H1 (cell line): ENCODE measurements around the gene GLT8D2. TPM values are rescaled to one million over a fixed set of nuclear protein-coding genes. Genes with fewer than 3 reads are reported as not detected.

ENCODE experiments used
- ATF2 ChIP-seq: IDR thresholded peaks from 2 replicates; pipeline ENCODE4 v1.6.1; 2012; ENCODE audit warnings: low read length, inconsistent platforms
- CBX8 ChIP-seq: fragments of 300-800, 300-1000 bp; sonication (generic); IDR thresholded peaks from 2 replicates; pipeline ENCODE4 v1.7.1; 2016; ENCODE audit warnings: low read depth, low read length, borderline replicate concordance
- CHD1 ChIP-seq: IDR thresholded peaks from 2 replicates; pipeline ENCODE4 v1.6.1; 2012; ENCODE audit warnings: low read depth, low read length, improper control_type of control experiment
- CHD2 ChIP-seq: IDR thresholded peaks from 2 replicates; pipeline ENCODE4 v1.6.1; 2012; ENCODE audit warnings: low read length, improper control_type of control experiment
- CTCF ChIP-seq, 3 experiments: IDR thresholded peaks; 1 replicate in 2 of 3; 2 replicates in 1 of 3; pipeline versions ENCODE4 v1.5.1 to v1.6.1; 2011; ENCODE audit warnings: low read length in 3 of 3, mild to moderate bottlenecking in 3 of 3, inconsistent platforms in 2 of 3, low read depth in 1 of 3, moderate library complexity in 1 of 3; ENCODE audit not compliant: insufficient read depth in 1 of 3; ENCODE audit errors: control extremely low read depth in 1 of 3
- E2F6 ChIP-seq: IDR thresholded peaks from 2 replicates; pipeline ENCODE4 v1.6.1; 2012; ENCODE audit warnings: inconsistent platforms
- EP300 ChIP-seq, 2 experiments: IDR thresholded peaks; 1 replicate in 1 of 2; 2 replicates in 1 of 2; pipeline ENCODE4 v1.6.1; 2011 to 2012; ENCODE audit warnings: low read depth in 2 of 2, low read length in 2 of 2, mild to moderate bottlenecking in 2 of 2, borderline replicate concordance in 1 of 2, inconsistent platforms in 1 of 2, moderate library complexity in 1 of 2
- FOSL1 ChIP-seq: IDR thresholded peaks from 2 replicates; pipeline ENCODE4 v1.6.1; 2011; ENCODE audit warnings: mild to moderate bottlenecking, low read depth, low read length, moderate library complexity; ENCODE audit not compliant: insufficient read depth
- JUND ChIP-seq: IDR thresholded peaks from 2 replicates; pipeline ENCODE4 v1.6.1; 2011; ENCODE audit warnings: mild to moderate bottlenecking, improper control_type of control experiment, low read length
- PHF8 ChIP-seq: fragments of 200-600 bp; sonication (generic); conservative IDR thresholded peaks from 2 replicates; pipeline ENCODE4 v1.7.1; 2012; ENCODE audit warnings: low read depth, mild to moderate bottlenecking, inconsistent platforms, low read length, moderate library complexity
- POLR2A ChIP-seq, 2 experiments: IDR thresholded peaks; 1 replicate in 1 of 2; 2 replicates in 1 of 2; pipeline ENCODE4 v1.6.1; 2011; ENCODE audit warnings: low read depth in 2 of 2, low read length in 2 of 2, mild to moderate bottlenecking in 2 of 2; ENCODE audit errors: control extremely low read depth in 1 of 2
- RBBP5 ChIP-seq: IDR thresholded peaks from 2 replicates; pipeline ENCODE4 v1.7.1; 2012; ENCODE audit warnings: low read depth, mild to moderate bottlenecking, inconsistent platforms, low read length, moderate library complexity, borderline replicate concordance
- RNF2 ChIP-seq: fragments of 200-900, 300-1000 bp; sonication (generic); IDR thresholded peaks from 2 replicates; pipeline ENCODE4 v1.7.1; 2016; ENCODE audit warnings: borderline replicate concordance, low read depth, mild to moderate bottlenecking, antibody characterized with exemption, low read length; ENCODE audit not compliant: poor library complexity, severe bottlenecking; ENCODE audit errors: missing control alignments
- RXRA ChIP-seq: IDR thresholded peaks from 2 replicates; pipeline ENCODE4 v1.6.1; 2011; ENCODE audit warnings: low read depth, mild to moderate bottlenecking, low read length, moderate library complexity; ENCODE audit not compliant: insufficient read depth
- TAF1 ChIP-seq: IDR thresholded peaks from 2 replicates; pipeline ENCODE4 v1.6.1; 2011; ENCODE audit warnings: mild to moderate bottlenecking, low read depth, low read length
- TCF12 ChIP-seq: IDR thresholded peaks from 2 replicates; pipeline ENCODE4 v1.6.1; 2011; ENCODE audit warnings: low read depth, mild to moderate bottlenecking, low read length
- USF2 ChIP-seq: IDR thresholded peaks from 2 replicates; pipeline ENCODE4 v1.6.1; 2011; ENCODE audit warnings: low read length, improper control_type of control experiment
- ZNF274 ChIP-seq: IDR thresholded peaks from 2 replicates; pipeline ENCODE4 v1.7.0; 2012; ENCODE audit warnings: low read length, borderline replicate concordance; ENCODE audit errors: extremely low read depth
- polyA plus RNA-seq, 7 experiments: library from polyadenylated mRNA; depleted of rRNA in 3 of 7; stranded (reverse) in 5 of 7; unstranded in 2 of 7; fragments of >200 nt in 5 of 7; fragments of 200-250 nt in 2 of 7; gene quantifications; 1 replicate in 5 of 7; 2 replicates in 1 of 7; 4 replicates in 1 of 7; pipeline versions ENCODE4 v1.2.1 to v1.2.3, GENCODE V29; 2011 to 2013; ENCODE audit warnings: missing spikeins in 2 of 7, mixed read lengths in 2 of 7
- total RNA-seq: library from RNA; stranded (reverse); fragmentation: NEBNext Ultra II Directional; extraction: Animal tissue kit (Norgen Biotek cat#: 25700); gene quantifications from 2 replicates; pipeline ENCODE4 v1.2.1, GENCODE V29; 2021

GLT8D2 gene
- total and polyA plus RNA-seq, 2 of the 8 experiments (the other 6 are each of a cell fraction or from before 2014, with no cell fraction given) = 6.8 to 9.8 TPM

GRCh38 chr12:104044158-104044557 lies 5.8 kb downstream of the GLT8D2 start (continued):
- TF ChIP-seq E2F6 = no peak
- no peak for TF ChIP-seq RBBP5
- no peak for TF ChIP-seq USF2
- TF ChIP-seq RNF2 = no peak
- TF ChIP-seq POLR2A (IDR thresholded peaks at IDR 0.05; ENCODE audit: control extremely low read depth in 1 of 2, low read depth in 2 of 2, low read length in 2 of 2) = no peak
- TF ChIP-seq ATF2 = no peak
- TF ChIP-seq CHD1 = no peak
- TF ChIP-seq TAF1 = no peak
- no peak for TF ChIP-seq PHF8
- TF ChIP-seq TCF12 = no peak
- no peak for TF ChIP-seq RXRA
- TF ChIP-seq ZNF274 = no peak
- TF ChIP-seq CHD2 = no peak
- TF ChIP-seq CBX8 = no peak
- no peak for TF ChIP-seq CTCF (IDR thresholded peaks at IDR 0.05; ENCODE audit: control extremely low read depth in 1 of 3, insufficient read depth in 1 of 3, low read depth in 1 of 3, low read length in 3 of 3)
- TF ChIP-seq FOSL1 = no peak
- TF ChIP-seq JUND = no peak
- no peak for TF ChIP-seq EP300 (IDR thresholded peaks at IDR 0.05; ENCODE audit: borderline replicate concordance in 1 of 2, low read depth in 2 of 2, low read length in 2 of 2)
